HCT116 (cell line): Measurements from ENCODE around the gene RCL1. TPM values are rescaled to one million over a fixed set of nuclear protein-coding genes. Genes with fewer than 3 reads are reported as not detected.

Experiments
- ATAC-seq: fragments of 200-7000 bp; cut with Tn5 transposase; 2 replicates; pipeline ENCODE4 v1.9.1; 2020; ENCODE audit warnings: mild to moderate bottlenecking, moderate library complexity
- BruUV-seq: library from RNA; stranded (reverse); fragments of 400-500 nt; replicated peaks from 2 replicates; lab custom pipeline; 2021; lab: Mats Ljungman, UMichigan
- CTCF ChIA-PET: fragments of 300-600 bp; sonication (Branson Sonifier 250); formaldehyde crosslinking; loops from one replicate; lab custom pipeline; 2021; ENCODE audit warnings: antibody characterized with exemption; lab: Charles Lee
- POLR2A ChIA-PET: fragments of 300-600, 350-600 bp; sonication (Branson Sonifier 250); formaldehyde crosslinking; loops from one replicate; lab custom pipeline; 2021; ENCODE audit warnings: antibody characterized with exemption; lab: Charles Lee
- RAD21 ChIA-PET, 2 experiments: fragments of 300-600 bp; sonication (Branson Sonifier 250); formaldehyde crosslinking; loops; one replicate each; lab custom pipeline; 2023; ENCODE audit warnings: low total read pairs in 2 of 2; ENCODE audit not compliant: uncharacterized antibody in 2 of 2, unreplicated experiment in 2 of 2, low non-redundant PET in 1 of 2; lab: Charles Lee
- DNase-seq: peaks from one replicate; pipeline ENCODE4 v3.0.0-alpha.2; 2010; ENCODE audit warnings: low read depth, low spot score
- H2AFZ ChIP-seq: fragments of 200-600 bp; shearing (Covaris generic), sonication (generic); 2 replicates; pipeline ENCODE4 v1.6.1; 2017; ENCODE audit warnings: low read depth, mixed run types, mixed read lengths, antibody characterized with exemption, low read length; ENCODE audit not compliant: poor library complexity, severe bottlenecking
- H3K27ac ChIP-seq: 2 replicates; pipeline ENCODE4 v1.5.1; 2012; ENCODE audit warnings: low read depth, low read length
- H3K27me3 ChIP-seq: fragments of 200-600 bp; sonication (generic); 2 replicates; pipeline ENCODE4 v1.6.1; 2016; ENCODE audit warnings: mixed run types, low read length, mixed read lengths; ENCODE audit not compliant: insufficient read depth
- H3K36me3 ChIP-seq, 2 experiments: fragments of 200-500 bp in 1 of 2; fragments of 200-600 bp in 1 of 2; sonication (Bioruptor generic) in 1 of 2; sonication (generic) in 1 of 2; 2 replicates each; pipeline versions ENCODE4 v1.5.1 to v1.6.1; 2014 to 2016; ENCODE audit warnings: low read length in 2 of 2, inconsistent platforms in 1 of 2, mixed read lengths in 1 of 2, mixed run types in 1 of 2; ENCODE audit not compliant: insufficient read depth in 2 of 2, control insufficient read depth in 1 of 2
- H3K4me1 ChIP-seq, 2 experiments: fragments of 200-600 bp in 1 of 2; sonication (generic) in 1 of 2; 2 replicates each; pipeline versions ENCODE4 v1.5.1 to v1.6.1; 2012 to 2017; ENCODE audit warnings: low read length in 2 of 2, inconsistent platforms in 1 of 2, mild to moderate bottlenecking in 1 of 2, mixed read lengths in 1 of 2, mixed run types in 1 of 2, moderate library complexity in 1 of 2; ENCODE audit not compliant: insufficient read depth in 2 of 2, control insufficient read depth in 1 of 2
- H3K4me2 ChIP-seq: fragments of 200-600 bp; sonication (generic); 2 replicates; pipeline ENCODE4 v1.6.1; 2017; ENCODE audit warnings: mixed run types, low read length, mixed read lengths
- H3K4me3 ChIP-seq, 2 experiments: fragments of 200-600 bp in 1 of 2; sonication (generic) in 1 of 2; replicated peaks in 1 of 2; 2 replicates each; pipeline ENCODE4 v1.5.1; 2011 to 2016; ENCODE audit warnings: low read length in 2 of 2, control low read depth in 1 of 2, low read depth in 1 of 2, mild to moderate bottlenecking in 1 of 2, mixed read lengths in 1 of 2, mixed run types in 1 of 2
- H3K79me2 ChIP-seq: fragments of 200-600 bp; sonication (generic); 2 replicates; pipeline ENCODE4 v1.6.1; 2017; ENCODE audit warnings: mild to moderate bottlenecking, mixed run types, low read length, moderate library complexity, mixed read lengths; ENCODE audit not compliant: insufficient read depth
- H3K9ac ChIP-seq: fragments of 200-600 bp; sonication (generic); 2 replicates; pipeline ENCODE4 v1.6.1; 2016; ENCODE audit warnings: low read length, mixed read lengths
- H3K9me2 ChIP-seq: fragments of 200-600 bp; sonication (generic), shearing (Covaris generic); 2 replicates; pipeline ENCODE4 v1.6.1; 2017; ENCODE audit warnings: mixed run types, mild to moderate bottlenecking, moderate library complexity; ENCODE audit not compliant: insufficient read depth
- H3K9me3 ChIP-seq, 2 experiments: fragments of 200-500 bp in 1 of 2; fragments of 200-600 bp in 1 of 2; sonication (Bioruptor generic) in 1 of 2; sonication (generic) in 1 of 2; 2 replicates each; pipeline ENCODE4 v1.6.1; 2014 to 2017; ENCODE audit warnings: low read length in 2 of 2, mixed read lengths in 2 of 2, inconsistent platforms in 1 of 2, low read depth in 1 of 2, mild to moderate bottlenecking in 1 of 2, mixed run types in 1 of 2, moderate library complexity in 1 of 2; ENCODE audit not compliant: control insufficient read depth in 1 of 2, insufficient read depth in 1 of 2
- H4K20me1 ChIP-seq: fragments of 200-600 bp; sonication (generic), shearing (Covaris generic); 2 replicates; pipeline ENCODE4 v1.6.1; 2017; ENCODE audit warnings: mixed run types, mild to moderate bottlenecking, moderate library complexity; ENCODE audit not compliant: insufficient read depth
- CBX3 ChIP-seq: IDR thresholded peaks from 2 replicates; pipeline ENCODE4 v1.6.1; 2012; ENCODE audit warnings: low read depth
- CEBPB ChIP-seq: IDR thresholded peaks from 2 replicates; pipeline ENCODE4 v1.6.1; 2012; ENCODE audit warnings: low read depth
- SRF ChIP-seq: IDR thresholded peaks from 2 replicates; pipeline ENCODE4 v1.6.1; 2012; ENCODE audit warnings: low read depth
- YY1 ChIP-seq: IDR thresholded peaks from 2 replicates; pipeline ENCODE4 v1.6.1; 2011; ENCODE audit warnings: low read length, low read depth, moderate library complexity, mild to moderate bottlenecking; ENCODE audit not compliant: insufficient replicate concordance; ENCODE audit errors: extremely low read depth
- ZFX ChIP-seq: fragments of 450-650 bp; IDR thresholded peaks from 2 replicates; pipeline ENCODE4 v1.6.1; 2017
- intact Hi-C: fragments of 100-400 bp; cut with micrococcal nuclease; formaldehyde crosslinking; loops from 2 replicates; pipeline ENCODE4 v1.10.0; 2022
- total RNA-seq: library from RNA; stranded (reverse); gene quantifications from one replicate; pipeline ENCODE4 v1.2.1, GENCODE V29; 2021; ENCODE audit not compliant: unreplicated experiment
- TF ChIP-seq, protein P1 (sequence below): IDR thresholded peaks from 2 replicates; pipeline ENCODE4 v1.6.1; 2012

Gene RCL1
- total RNA-seq, 1 experiment from 2014 or later = 29.9 TPM

DNA sequence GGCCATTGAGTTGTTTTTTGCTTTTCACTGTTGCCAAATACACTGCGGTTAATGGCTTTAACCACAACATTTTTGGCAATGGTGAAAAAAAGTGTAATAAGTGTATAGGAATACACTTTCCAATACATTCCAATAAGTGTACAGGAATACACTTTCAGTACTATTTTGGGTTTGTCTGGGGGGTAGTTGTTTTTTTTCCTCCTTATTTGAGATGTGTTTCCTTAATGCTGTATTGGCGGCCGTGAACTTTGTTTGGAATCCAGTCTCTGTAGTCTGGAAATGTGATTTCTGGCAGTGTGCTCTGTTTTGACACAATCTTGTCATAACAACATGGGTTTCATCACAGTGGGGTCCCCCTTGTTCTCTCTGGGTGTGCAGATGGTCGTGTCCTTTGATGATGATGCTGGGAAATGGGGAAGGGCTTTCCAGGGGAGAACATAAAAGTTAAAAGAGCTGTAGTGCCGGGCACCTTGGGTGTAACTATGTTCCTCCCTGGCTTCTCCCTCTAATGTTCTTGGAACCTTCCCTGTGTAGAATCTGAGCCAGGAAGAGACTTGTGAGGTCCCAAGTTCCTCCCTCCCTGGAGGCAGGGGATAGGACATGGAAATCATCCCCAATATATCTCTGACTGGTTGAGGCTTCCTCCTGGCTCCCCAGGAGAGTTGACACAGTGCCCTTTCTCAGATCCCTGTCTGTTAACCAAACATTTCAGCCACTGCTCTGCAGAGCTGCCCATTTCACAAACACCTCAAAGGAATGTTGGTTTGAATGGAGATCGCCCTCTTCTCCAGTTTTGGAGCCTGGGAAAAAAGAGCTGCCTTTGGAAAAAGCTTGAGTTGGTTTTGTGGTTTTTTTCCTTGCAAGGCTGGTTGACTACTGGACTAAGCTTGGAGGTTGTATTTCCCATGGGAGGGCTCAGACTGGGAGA is 44.8 kb downstream of the RCL1 start:
- Histone ChIP-seq H3K27me3 (no peaks in the 10 kb centered on the region), H3K9ac (no peak overlapping the region), H3K4me2 (no peak overlapping the region), H3K4me3 (no peak overlapping the region), H4K20me1 (no peaks in the 10 kb centered on the region), H3K9me3 (no peaks in the 10 kb centered on the region), H3K9me2 (no peaks in the 10 kb centered on the region), H2AFZ (no peak overlapping the region), H3K4me1 (peaks cover 9 to 16% of the 10 kb centered on the region in 2 experiments; a peak in 3 of 4 replicates), H3K36me3 (peaks cover 5% of the 10 kb centered on the region in 2 experiments; a peak in 2 of 4 replicates), H3K79me2 (peaks cover 59% of the 10 kb centered on the region; the same call in 1 of the 2 replicates), H3K27ac (no peak overlapping the region)
- no peak for DNase-seq
- TF ChIP-seq SRF (no peak), CBX3 (no peak)
- TF ChIP-seq, protein P1, sequence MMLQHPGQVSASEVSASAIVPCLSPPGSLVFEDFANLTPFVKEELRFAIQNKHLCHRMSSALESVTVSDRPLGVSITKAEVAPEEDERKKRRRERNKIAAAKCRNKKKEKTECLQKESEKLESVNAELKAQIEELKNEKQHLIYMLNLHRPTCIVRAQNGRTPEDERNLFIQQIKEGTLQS = no peak
- ChIA-PET RAD21 (no interaction called here), CTCF (no interaction called here), POLR2A (no interaction called here)
- no TSS peak for BruUV-seq
- no peak for ATAC-seq
- intact Hi-C loops = no loop called here

DNA sequence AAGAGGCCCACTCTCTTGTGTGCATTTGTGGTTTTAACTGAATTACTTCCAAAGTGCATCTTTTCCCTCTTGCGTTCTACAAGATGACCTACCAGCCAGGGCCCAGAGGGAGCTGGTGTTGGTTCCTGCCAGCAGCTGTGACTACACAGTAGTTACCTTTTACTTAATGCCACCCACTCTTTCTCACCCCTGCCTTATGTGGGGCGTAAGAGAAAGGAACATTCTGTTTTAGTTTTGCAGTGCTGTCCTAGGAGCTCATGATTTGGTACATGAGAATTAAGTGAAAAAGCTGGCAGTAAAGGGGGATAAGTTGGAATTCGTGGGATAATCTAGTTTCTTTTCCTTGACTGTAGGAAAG is 45.4 kb downstream of the RCL1 start:
- peaks cover 5% of the 10 kb centered on the region in 2 experiments; a peak in 2 of 4 replicates for H3K36me3 ChIP-seq
- ChIA-PET RAD21 (no interaction called here), POLR2A (no interaction called here), CTCF (no interaction called here)
- H2AFZ ChIP-seq = no peak overlapping the region
- H3K4me2 ChIP-seq = no peak overlapping the region
- ATAC-seq (no peak), DNase-seq (no peak)
- H4K20me1 ChIP-seq = no peaks in the 10 kb centered on the region
- H3K9me2 ChIP-seq = no peaks in the 10 kb centered on the region
- no peak overlapping the region for H3K4me3 ChIP-seq
- H3K9me3 ChIP-seq = no peaks in the 10 kb centered on the region
- no TSS peak for BruUV-seq
- H3K9ac ChIP-seq = no peak overlapping the region
- peaks cover 5 to 9% of the 10 kb centered on the region in 2 experiments; a peak in 3 of 4 replicates for H3K4me1 ChIP-seq
- no peak for TF ChIP-seq ZFX
- no peak for TF ChIP-seq YY1
- no peak for TF ChIP-seq CEBPB
- no peaks in the 10 kb centered on the region for H3K27me3 ChIP-seq
- peaks cover 59% of the 10 kb centered on the region; the same call in 1 of the 2 replicates for H3K79me2 ChIP-seq
- no peak overlapping the region for H3K27ac ChIP-seq
- intact Hi-C loops = no loop called here
